ENCODE data around the gene VAMP4.

DNA sequence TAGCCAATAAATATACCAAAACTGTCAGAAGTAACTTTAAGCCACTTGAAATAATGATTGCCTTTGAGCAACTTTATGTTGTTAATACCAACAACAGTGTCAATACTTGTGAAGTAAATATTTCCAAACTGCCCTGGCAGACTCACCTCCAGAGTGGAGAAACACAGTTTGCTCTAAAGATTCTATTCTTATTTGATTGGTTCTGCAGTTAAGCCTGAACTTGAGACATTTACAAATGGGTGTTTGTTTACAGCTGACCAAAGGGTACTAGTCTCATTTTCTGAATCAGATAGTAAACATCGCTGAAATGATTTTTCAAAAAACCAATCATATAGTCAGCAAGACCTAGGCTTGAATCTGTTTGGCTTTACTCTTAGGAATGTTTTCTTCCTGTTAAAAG lies 88.1 kb downstream of the VAMP4 start:
- TF ChIP-seq, protein P1, sequence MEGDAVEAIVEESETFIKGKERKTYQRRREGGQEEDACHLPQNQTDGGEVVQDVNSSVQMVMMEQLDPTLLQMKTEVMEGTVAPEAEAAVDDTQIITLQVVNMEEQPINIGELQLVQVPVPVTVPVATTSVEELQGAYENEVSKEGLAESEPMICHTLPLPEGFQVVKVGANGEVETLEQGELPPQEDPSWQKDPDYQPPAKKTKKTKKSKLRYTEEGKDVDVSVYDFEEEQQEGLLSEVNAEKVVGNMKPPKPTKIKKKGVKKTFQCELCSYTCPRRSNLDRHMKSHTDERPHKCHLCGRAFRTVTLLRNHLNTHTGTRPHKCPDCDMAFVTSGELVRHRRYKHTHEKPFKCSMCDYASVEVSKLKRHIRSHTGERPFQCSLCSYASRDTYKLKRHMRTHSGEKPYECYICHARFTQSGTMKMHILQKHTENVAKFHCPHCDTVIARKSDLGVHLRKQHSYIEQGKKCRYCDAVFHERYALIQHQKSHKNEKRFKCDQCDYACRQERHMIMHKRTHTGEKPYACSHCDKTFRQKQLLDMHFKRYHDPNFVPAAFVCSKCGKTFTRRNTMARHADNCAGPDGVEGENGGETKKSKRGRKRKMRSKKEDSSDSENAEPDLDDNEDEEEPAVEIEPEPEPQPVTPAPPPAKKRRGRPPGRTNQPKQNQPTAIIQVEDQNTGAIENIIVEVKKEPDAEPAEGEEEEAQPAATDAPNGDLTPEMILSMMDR (IDR thresholded peaks at IDR 0.05; ENCODE audit: insufficient read depth, low read depth, low read length) = no peak
- TF ChIP-seq EZH2 (IDR thresholded peaks at IDR 0.05; ENCODE audit: insufficient read depth, low read length) = no peak
